WTC11 (cell line): ENCODE measurements around the gene PIP4K2C.
"Not testable (repeated sequence)": the region's sequence is repeated elsewhere in the genome, so short reads cannot be mapped to it uniquely, and the experiment has no call there.

ENCODE experiments used
- ATF1 ChIP-seq: sonication (generic); formaldehyde crosslinking; IDR thresholded peaks from 2 replicates; pipeline ENCODE4 v1.8.1; 2023; ENCODE audit warnings: mild to moderate bottlenecking, moderate library complexity, missing genetic modification reagents
- CREM ChIP-seq: sonication (generic); formaldehyde crosslinking; IDR thresholded peaks from 2 replicates; pipeline ENCODE4 v1.8.1; 2022; ENCODE audit warnings: mild to moderate bottlenecking, missing genetic modification reagents, moderate library complexity
- CTCF ChIP-seq: fragments of 200-600 bp; IDR thresholded peaks from 2 replicates; pipeline ENCODE4 v1.8.0; 2022; ENCODE audit warnings: antibody characterized with exemption
- ELF4 ChIP-seq: sonication (generic); formaldehyde crosslinking; IDR thresholded peaks from 2 replicates; pipeline ENCODE4 v1.8.1; 2022; ENCODE audit warnings: low read depth, mild to moderate bottlenecking, moderate library complexity, missing genetic modification reagents
- FOXJ3 ChIP-seq: sonication (generic); formaldehyde crosslinking; IDR thresholded peaks from 2 replicates; pipeline ENCODE4 v1.9.0; 2021; ENCODE audit warnings: missing genetic modification reagents, mild to moderate bottlenecking, borderline replicate concordance
- FOXP1 ChIP-seq: sonication (generic); formaldehyde crosslinking; IDR thresholded peaks from 2 replicates; pipeline ENCODE4 v1.8.0; 2022; ENCODE audit warnings: missing genetic modification reagents, mild to moderate bottlenecking, moderate library complexity, borderline replicate concordance
- JUN ChIP-seq: sonication (generic); formaldehyde crosslinking; IDR thresholded peaks from 2 replicates; pipeline ENCODE4 v1.8.0; 2023; ENCODE audit warnings: mild to moderate bottlenecking, missing genetic modification reagents
- MAX ChIP-seq: sonication (generic); formaldehyde crosslinking; IDR thresholded peaks from 2 replicates; pipeline ENCODE4 v1.8.0; 2022; ENCODE audit warnings: mild to moderate bottlenecking, missing genetic modification reagents
- RELA ChIP-seq: sonication (generic); formaldehyde crosslinking; IDR thresholded peaks from 2 replicates; pipeline ENCODE4 v1.8.1; 2022; ENCODE audit warnings: missing genetic modification reagents, mild to moderate bottlenecking, borderline replicate concordance
- TEAD1 ChIP-seq: sonication (generic); formaldehyde crosslinking; IDR thresholded peaks from 2 replicates; pipeline ENCODE4 v1.8.0; 2022; ENCODE audit warnings: mild to moderate bottlenecking, missing genetic modification reagents
- TEAD4 ChIP-seq: sonication (generic); formaldehyde crosslinking; IDR thresholded peaks from 2 replicates; pipeline ENCODE4 v1.8.0; 2022; ENCODE audit warnings: mild to moderate bottlenecking, missing genetic modification reagents
- USF2 ChIP-seq: sonication (generic); formaldehyde crosslinking; IDR thresholded peaks from 2 replicates; pipeline ENCODE4 v1.8.1; 2023; ENCODE audit warnings: mild to moderate bottlenecking, missing genetic modification reagents, moderate library complexity
- ZNF281 ChIP-seq: sonication (generic); formaldehyde crosslinking; IDR thresholded peaks from 2 replicates; pipeline ENCODE4 v1.8.0; 2023; ENCODE audit warnings: mild to moderate bottlenecking, missing genetic modification reagents
- ZNF423 ChIP-seq: fragments of 250-450 bp; sonication (Bioruptor Pico); IDR thresholded peaks from 2 replicates; pipeline ENCODE4 v2.1.2; 2022; ENCODE audit warnings: mild to moderate bottlenecking, moderate library complexity

GRCh38 chr12:57645990-57646658 lies 55.1 kb downstream of the PIP4K2C start:
- TF ChIP-seq CTCF; ZNF281; JUN (CRISPR knock-in tag); FOXP1; RELA (CRISPR knock-in tag); TEAD4; ELF4; USF2 (CRISPR knock-in tag); TEAD1 (CRISPR knock-in tag); ZNF423; MAX (CRISPR knock-in tag); ATF1 (CRISPR knock-in tag); CREM (CRISPR knock-in tag); FOXJ3 (CRISPR knock-in tag): not testable (repeated sequence)
